Body of pancreas (tissue), 4 donors: ENCODE data around the gene LCN6. TPM values are rescaled to one million over a fixed set of nuclear protein-coding genes. Genes with fewer than 3 reads are reported as not detected.
A peak's percentile ranks its signal among the peaks of the same experiment; 100 is the strongest.

Source experiments
- ATAC-seq: fragments of 150-250 bp; one replicate; pipeline ENCODE4 v1.9.1; 2016
- DNase-seq, 4 donors: peaks; one replicate each; pipeline ENCODE4 v3.0.0-alpha.2; 2019
- H3K27ac ChIP-seq, 4 donors: fragments of 200-600 bp; sonication (generic); 1 replicate in 3 of 4; 2 replicates in 1 of 4; pipeline versions ENCODE4 v1.5.1 to v1.6.1; 2016 to 2019; ENCODE audit warnings: mild to moderate bottlenecking in 1 of 4, mixed read lengths in 1 of 4, moderate library complexity in 1 of 4
- H3K27me3 ChIP-seq, 2 donors: fragments of 200-600 bp; sonication (generic); one replicate each; pipeline ENCODE4 v1.6.0; 2016; ENCODE audit warnings: mild to moderate bottlenecking in 1 of 2
- H3K36me3 ChIP-seq, 2 donors: fragments of 200-600 bp; sonication (generic); replicated peaks in 1 of 2; 2 replicates each; pipeline ENCODE4 v1.5.1; 2016; ENCODE audit warnings: low read depth in 2 of 2; ENCODE audit not compliant: insufficient read depth in 1 of 2
- H3K4me1 ChIP-seq: fragments of 200-600 bp; sonication (generic); one replicate; pipeline ENCODE4 v1.6.0; 2016
- H3K4me3 ChIP-seq, 2 donors: fragments of 200-600 bp; sonication (generic); 1 replicate in 1 of 2; 2 replicates in 1 of 2; pipeline ENCODE4 v1.5.1; 2016 to 2019
- H3K9me3 ChIP-seq, 3 donors: fragments of 200-600 bp; sonication (generic); 1 replicate in 2 of 3; 2 replicates in 1 of 3; pipeline ENCODE4 v1.5.1; 2016
- CTCF ChIP-seq, 7 experiments: fragments of 450-650 bp in 4 of 7; fragments of 200-600 bp in 3 of 7; sonication (generic) in 3 of 7; IDR thresholded peaks; one replicate each; pipeline ENCODE4 v1.5.1; 2016 to 2019; ENCODE audit warnings: antibody characterized with exemption in 7 of 7
- POLR2A ChIP-seq, 3 donors: fragments of 450-650 bp; IDR thresholded peaks; one replicate each; pipeline ENCODE4 v1.6.1; 2016; ENCODE audit warnings: antibody characterized with exemption in 3 of 3, mild to moderate bottlenecking in 2 of 3
- WGBS, 2 donors: methylation state at CpG; one replicate each; pipeline ENCODE4 v1.1.5; 2017; 5-methylcytosine and 5-hydroxymethylcytosine counted together
- intact Hi-C: fragments of 100-400 bp; cut with DNase I; formaldehyde crosslinking; loops from one replicate; pipeline ENCODE4 v1.15.1; 2023
- total RNA-seq, 2 donors: library from RNA; depleted of rRNA; stranded (reverse); fragments of >200 nt; gene quantifications; one replicate each; pipeline ENCODE4 v1.1.0, GENCODE V29; 2016

LCN6 gene
- total RNA-seq, 2 donors from 2014 or later = not detected

- Histone ChIP-seq H3K4me1 (peaks cover 30% of the 10 kb centered on the region), H3K9me3 (no peaks in the 10 kb centered on the region), H3K4me3 (no peak overlapping the region), H3K36me3 (no peaks in the 10 kb centered on the region), H3K27me3 (peaks cover 0 to 14% of the 10 kb centered on the region in 2 donors), H3K27ac (no peak overlapping the region)
- no peak for TF ChIP-seq POLR2A (IDR thresholded peaks at IDR 0.05)
- TF ChIP-seq CTCF (IDR thresholded peaks at IDR 0.05) = no peak
- peak in 3 of 4 donors; percentile 59 to 67 (median 67) for DNase-seq
- 30 to 38% methylated on average over 17 to 30 of the region's 37 CpGs for WGBS, 2 donors
- peak; percentile 27 for ATAC-seq
- intact Hi-C loops = no loop called here
These were observed 7.1 kb downstream of the LCN6 start for GRCh38 chr9:136740971-136741882.

- TF ChIP-seq POLR2A (IDR thresholded peaks at IDR 0.05) = no peak
- no peak for TF ChIP-seq CTCF (IDR thresholded peaks at IDR 0.05)
- WGBS, 2 donors = 66 to 70% methylated on average over 16 of the region's 16 CpGs
- DNase-seq = no peak
These were observed 7.8 kb downstream of the LCN6 start for GRCh38 chr9:136740491-136740890.

GRCh38 chr9:136740069-136740468 lies 8.3 kb downstream of the LCN6 start:
- no peaks in the 10 kb centered on the region for H3K36me3 ChIP-seq
- 67 to 96% methylated on average over 4 to 11 of the region's 11 CpGs for WGBS, 2 donors
- TF ChIP-seq CTCF (IDR thresholded peaks at IDR 0.05) (no peak), POLR2A (IDR thresholded peaks at IDR 0.05) (no peak)
- peaks cover 30% of the 10 kb centered on the region for H3K4me1 ChIP-seq
- no peak overlapping the region for H3K4me3 ChIP-seq
- intact Hi-C loops = no loop called here
- no peak overlapping the region for H3K27ac ChIP-seq
- no peak for DNase-seq
- no peak for ATAC-seq
- H3K27me3 ChIP-seq = peaks cover 0 to 14% of the 10 kb centered on the region in 2 donors
- H3K9me3 ChIP-seq = no peaks in the 10 kb centered on the region

More at GRCh38 chr9:136740491-136740890, 7.8 kb downstream of the LCN6 start:
- H3K36me3 ChIP-seq = no peaks in the 10 kb centered on the region
- no peak overlapping the region for H3K4me3 ChIP-seq
- H3K4me1 ChIP-seq = peaks cover 30% of the 10 kb centered on the region
- intact Hi-C loops = no loop called here
- ATAC-seq = no peak
- H3K27me3 ChIP-seq = peaks cover 0 to 14% of the 10 kb centered on the region in 2 donors
- no peak overlapping the region for H3K27ac ChIP-seq
- no peaks in the 10 kb centered on the region for H3K9me3 ChIP-seq

- H3K4me3 ChIP-seq = no peak overlapping the region
- no peaks in the 10 kb centered on the region for H3K9me3 ChIP-seq
- ATAC-seq (no peak), DNase-seq (no peak)
- peaks cover 0 to 14% of the 10 kb centered on the region in 2 donors for H3K27me3 ChIP-seq
- no peak overlapping the region for H3K27ac ChIP-seq
- intact Hi-C loops = no loop called here
- TF ChIP-seq CTCF (IDR thresholded peaks at IDR 0.05) (no peak), POLR2A (IDR thresholded peaks at IDR 0.05) (no peak)
- H3K36me3 ChIP-seq = no peaks in the 10 kb centered on the region
- H3K4me1 ChIP-seq = peaks cover 30% of the 10 kb centered on the region
- 83 to 88% methylated on average over 11 to 23 of the region's 23 CpGs for WGBS, 2 donors
These were observed 8.8 kb downstream of the LCN6 start for GRCh38 chr9:136739509-136739908.
